ENCODE results near the gene DNMT3A.
"Not testable (repeated sequence)": the region's sequence is repeated elsewhere in the genome, so short reads cannot be mapped to it uniquely, and the experiment has no call there.

The DNMT3A gene

GRCh38 chr2:25230198-25230947, 111.4 kb downstream of the DNMT3A start:
- no peak for DNase-seq

DNA sequence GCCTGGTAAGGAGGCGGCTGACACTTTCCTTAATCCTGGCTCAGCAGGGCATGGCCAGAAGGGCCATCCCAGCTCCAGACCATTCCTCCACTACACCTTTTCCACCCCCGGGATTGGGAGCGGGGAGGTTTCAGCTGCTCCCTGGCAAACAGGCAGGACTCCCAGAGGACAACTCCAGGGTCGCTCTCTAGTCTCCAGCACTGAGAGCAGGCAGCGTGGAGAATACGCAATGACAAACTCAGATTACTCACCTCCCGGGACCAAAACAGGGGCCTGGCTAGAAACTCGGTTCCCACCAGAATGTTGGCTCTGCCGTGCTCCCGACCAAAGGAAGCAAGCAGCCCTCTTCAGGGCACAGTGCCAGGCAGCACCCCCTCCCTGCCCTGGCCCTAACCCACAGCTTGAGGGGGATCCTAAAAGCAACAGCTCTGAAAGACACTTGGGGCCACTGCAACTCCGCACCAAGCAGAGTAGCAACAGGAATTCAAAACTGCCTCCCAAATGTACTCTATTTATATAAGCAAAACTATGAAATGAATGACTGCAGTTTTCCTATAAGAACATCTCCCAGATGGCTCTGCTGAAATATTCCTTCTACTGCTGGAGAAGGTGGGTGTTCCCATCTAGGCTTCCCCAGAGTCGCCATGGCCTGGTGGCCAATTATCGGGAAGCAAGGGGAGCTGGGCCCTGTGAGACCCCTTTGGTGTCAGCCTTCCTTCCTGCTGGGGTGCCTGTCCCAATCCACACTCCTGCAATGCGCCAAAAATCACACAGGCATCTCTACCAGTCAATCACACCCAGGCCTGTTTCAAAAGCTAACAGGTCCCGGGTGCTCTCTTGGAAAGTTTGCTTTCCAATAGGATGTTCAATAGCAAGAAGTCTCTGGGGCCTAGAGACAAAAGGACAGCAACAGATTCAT, 112.2 kb downstream of the DNMT3A start:
- no peak for DNase-seq

- peak; percentile 40 to 47 for DNase-seq
Measured at GRCh38 chr2:25228848-25229278, 112.9 kb downstream of the DNMT3A start.

GRCh38 chr2:25227576-25227975, 114.1 kb downstream of the DNMT3A start:
- no peak for DNase-seq

DNA sequence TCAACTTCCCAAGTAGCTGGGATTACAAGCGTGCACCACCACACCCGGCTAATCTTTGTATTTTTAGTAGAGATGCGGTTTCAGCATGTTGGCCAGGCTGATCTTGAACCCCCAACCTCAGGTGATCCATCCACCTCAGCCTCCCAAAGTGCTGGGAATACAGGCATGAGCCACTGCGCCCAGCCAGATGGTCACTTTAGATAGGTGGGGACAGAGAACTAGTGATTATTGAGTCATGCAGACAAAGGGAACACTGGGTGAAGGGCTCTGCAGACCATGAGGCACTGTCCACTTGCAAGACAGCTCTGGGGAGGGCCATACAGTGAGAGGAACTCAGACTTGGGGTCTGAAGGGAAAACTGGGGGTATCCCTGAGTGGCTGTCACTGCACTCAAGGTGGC, 114.9 kb downstream of the DNMT3A start:
- DNase-seq: no peak

DNA sequence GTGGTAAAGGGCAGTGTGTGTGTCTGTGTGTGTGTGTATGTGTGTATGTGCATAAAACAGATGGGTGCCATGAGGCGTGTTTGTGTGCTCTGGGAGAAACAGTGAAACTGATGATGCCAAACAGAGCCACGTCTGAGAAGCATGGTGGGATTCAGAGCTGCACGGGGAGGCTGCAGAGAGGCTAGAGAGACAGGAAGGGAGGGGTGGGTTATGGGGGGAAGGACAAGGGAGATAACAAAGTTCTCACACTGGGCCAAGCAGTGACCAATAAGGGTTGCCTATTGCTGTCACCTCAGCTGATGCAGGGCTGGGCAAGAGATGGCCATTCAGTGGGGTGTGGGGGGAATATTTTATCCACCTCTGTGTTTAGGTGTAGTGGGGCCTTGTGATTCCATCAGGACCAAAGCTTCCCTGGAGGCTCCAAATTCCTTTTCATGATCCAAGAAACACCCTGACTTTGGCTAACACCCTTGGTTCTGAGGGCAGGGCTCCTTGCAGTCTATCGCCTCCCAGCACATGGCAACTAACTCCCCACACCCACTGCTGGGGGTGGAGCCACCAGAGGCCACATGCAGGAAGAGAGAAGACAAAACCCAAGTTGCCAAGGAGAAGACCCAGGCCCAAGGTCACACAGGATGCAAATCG, 119.1 kb downstream of the DNMT3A start:
- DNase-seq: no peak

- DNase-seq: no peak
Measured at GRCh38 chr2:25221579-25221978, 120.1 kb downstream of the DNMT3A start.

- DNase-seq: no peak
Measured at GRCh38 chr2:25220313-25220712, 121.4 kb downstream of the DNMT3A start.

DNA sequence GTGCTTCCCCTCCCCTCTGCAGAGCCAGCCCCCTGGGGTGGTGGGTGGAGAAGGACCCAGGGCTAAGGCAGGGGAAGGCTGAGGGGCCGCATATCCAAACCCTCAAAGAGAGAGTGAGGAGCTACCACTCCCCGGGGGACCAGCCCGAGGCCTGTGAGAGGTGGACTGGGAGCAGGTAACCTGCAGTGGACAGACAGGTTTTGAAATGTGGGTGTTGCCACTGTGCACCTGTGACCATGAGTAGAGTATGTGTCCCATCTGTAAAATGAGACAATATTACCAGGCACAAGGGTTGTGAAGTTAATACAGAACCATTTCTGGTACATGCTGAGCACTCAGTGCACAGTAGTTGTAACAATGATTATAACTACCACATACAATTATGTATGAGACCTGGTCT, 122.1 kb downstream of the DNMT3A start:
- no peak for DNase-seq

DNA sequence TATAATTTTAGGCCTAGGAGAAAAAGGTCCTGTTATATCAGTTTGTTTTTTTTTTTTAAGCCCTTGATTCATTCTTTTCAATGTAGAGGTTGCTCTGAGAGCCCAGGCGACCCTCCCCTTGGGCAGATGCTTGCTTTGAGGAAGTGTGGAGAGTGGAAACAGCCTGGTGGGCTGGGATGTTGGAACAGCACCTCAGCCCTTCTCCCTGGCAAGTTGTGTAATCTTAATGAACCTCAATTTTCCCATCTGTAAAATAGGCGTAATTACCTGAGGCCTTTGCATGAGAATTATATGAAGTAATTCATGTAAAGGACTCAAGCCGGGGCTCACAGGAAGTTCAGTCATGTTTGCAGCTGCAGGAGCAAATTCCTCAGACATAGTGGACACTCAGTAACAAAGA, 123.6 kb downstream of the DNMT3A start:
- no peak for DNase-seq

GRCh38 chr2:25215948-25216679, 125.6 kb downstream of the DNMT3A start:
- peak; percentile 89 to 90 for DNase-seq

DNA sequence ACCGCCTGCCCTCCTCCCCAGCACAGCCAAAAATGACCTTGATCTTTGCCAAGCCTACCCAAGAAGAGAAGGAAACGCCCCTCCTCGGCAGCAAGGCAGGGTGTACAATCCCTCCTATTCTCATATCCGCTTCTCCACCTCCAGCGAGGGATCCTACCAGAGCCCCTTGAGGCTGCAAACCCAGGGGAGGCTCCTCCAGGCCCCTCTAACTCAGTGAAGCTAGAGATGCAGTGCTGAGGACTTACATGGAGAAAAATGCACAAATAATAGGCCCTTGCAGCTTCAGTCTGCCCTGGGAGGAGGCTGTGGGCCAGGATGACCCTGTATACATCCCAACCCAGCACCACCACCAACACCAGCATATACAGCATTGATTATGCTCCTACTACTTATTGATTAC, 126.5 kb downstream of the DNMT3A start:
- no peak for DNase-seq

- DNase-seq: no peak
Measured at GRCh38 chr2:25213229-25213628, 128.5 kb downstream of the DNMT3A start.

DNA sequence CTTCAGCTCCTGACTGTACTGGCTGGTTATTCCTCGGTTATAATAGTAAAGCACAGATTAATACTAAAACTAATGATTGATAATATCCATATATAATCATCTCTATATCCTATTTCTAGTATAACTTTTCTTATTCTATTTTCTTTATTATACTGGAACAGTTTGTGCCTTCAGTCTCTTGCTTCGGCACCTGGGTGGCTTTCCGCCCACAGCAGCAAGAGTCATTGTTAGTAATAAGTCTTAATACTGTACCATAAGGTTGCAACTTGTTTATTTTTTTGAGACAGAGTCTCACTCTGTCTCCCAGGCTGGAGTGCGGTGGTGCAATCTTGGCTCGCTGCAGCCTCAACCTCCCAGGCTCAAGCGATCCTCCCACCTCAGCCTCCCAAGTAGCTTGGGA, 130.8 kb downstream of the DNMT3A start:
- not testable (repeated sequence) for DNase-seq

DNA sequence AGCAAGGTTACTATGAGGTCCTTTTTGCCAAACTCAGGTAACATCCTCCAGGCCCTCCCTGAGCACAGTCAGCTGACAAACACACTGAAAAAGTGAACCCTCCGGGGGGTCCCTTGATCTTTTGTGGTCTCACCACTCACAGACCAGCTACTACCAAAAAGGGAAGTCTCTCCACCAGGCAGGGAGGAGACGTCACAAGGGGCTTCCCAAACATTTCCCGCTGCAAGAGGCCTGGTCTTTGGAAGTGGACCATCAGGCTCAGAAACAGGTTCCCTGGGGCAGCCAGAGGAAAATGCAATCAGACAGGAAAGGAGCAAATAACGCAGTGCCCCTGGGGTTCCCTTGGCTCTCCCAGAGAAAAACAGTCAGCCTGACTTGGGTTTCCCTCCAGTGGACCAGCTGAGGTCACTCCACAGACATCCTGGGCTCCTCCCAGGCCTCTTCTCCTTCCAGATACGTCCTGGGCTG, 134.6 kb downstream of the DNMT3A start:
- DNase-seq: peak; percentile 8 to 54

DNA sequence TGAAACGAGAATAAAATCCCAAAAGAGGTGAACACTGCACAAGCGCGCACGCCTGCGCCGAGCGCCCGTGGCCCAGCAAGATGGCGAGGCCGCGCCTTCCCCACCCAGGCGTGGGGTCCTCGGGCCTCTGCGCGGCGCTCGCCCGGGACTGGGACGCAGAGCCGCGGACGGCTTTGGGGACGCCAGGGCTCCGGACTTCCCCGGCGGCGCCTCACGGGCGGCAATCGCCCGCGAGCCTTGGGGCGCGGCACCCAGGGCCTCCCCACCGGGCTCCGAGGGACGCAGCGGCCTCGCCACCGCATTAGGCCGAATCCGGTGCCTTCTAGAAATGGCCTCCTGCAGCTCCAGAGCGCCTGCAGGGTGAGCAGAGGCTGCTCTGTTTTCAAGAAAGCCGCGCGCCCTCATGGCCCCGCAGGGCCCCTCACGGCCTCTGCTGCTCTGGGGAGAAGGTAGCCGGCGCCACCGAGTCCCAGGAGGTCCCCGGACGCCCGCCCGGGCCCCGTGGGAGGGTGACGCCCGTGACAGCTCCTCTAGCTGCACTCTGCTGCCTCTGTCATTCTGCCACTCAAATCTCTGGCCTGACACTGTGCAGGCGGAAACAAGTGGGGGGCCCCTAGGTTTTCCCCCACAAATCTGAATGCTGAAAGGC, 137.4 kb downstream of the DNMT3A start:
- DNase-seq: peak; percentile 18 to 51

DNA sequence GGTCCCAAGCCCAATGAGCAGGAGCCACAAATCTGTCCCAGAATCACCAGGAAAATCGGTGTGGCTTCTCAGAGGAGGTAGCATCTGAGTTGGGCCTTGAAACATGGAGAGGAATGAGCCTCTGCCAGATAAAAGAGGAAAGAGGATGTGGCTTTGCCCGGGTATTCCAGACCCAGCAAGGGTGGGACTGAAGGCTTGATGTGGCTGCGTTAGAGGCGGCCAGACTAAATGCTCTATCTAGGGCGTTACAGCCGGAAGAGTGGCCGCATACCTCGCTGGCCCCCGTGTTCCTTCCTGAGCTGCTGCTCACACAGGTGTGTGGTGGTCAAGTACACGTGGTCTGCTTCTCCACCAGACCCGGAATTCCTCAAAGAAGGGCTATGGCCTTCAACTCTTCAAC, 139.4 kb downstream of the DNMT3A start:
- DNase-seq: no peak

- DNase-seq: no peak
Measured at GRCh38 chr2:25201794-25202193, 139.9 kb downstream of the DNMT3A start.

GRCh38 chr2:25201265-25201664, 140.5 kb downstream of the DNMT3A start:
- no peak for DNase-seq

- DNase-seq: no peak
Measured at GRCh38 chr2:25198576-25198975, 143.1 kb downstream of the DNMT3A start.

DNA sequence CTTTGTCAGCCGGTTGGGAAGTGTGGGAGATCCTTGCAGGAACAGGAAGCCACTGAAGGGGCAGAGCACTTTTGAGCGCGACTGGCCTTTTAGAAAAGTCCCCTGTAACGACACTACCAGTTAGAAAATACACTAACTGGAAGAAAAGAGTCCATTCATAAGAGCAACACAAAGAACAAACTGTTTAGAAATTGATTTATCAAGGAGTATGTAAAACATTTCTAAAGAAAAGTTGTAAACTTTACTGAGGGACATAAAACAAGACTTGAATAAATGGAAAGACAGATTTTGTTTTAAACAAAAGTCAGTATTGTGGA, 143.6 kb downstream of the DNMT3A start:
- DNase-seq: no peak
